MM.1S (cell line): ENCODE results near the gene GTPBP3.

Source experiments
- CTCF ChIP-seq: fragments of 300-600 bp; sonication (generic); IDR thresholded peaks from 2 replicates; pipeline ENCODE4 v1.5.1; 2016; ENCODE audit warnings: antibody characterized with exemption, low read length, mixed read lengths
- EZH2 ChIP-seq: fragments of 300-600 bp; sonication (generic); optimal IDR thresholded peaks from 2 replicates; pipeline ENCODE3; 2017; ENCODE audit warnings: low read depth, mild to moderate bottlenecking, antibody characterized with exemption, low read length, mixed read lengths
- EZH2phosphoT487 ChIP-seq: fragments of 300-600 bp; sonication (generic); IDR thresholded peaks from 2 replicates; pipeline ENCODE4 v1.6.1; 2018; ENCODE audit warnings: antibody characterized with exemption, low read length

DNA sequence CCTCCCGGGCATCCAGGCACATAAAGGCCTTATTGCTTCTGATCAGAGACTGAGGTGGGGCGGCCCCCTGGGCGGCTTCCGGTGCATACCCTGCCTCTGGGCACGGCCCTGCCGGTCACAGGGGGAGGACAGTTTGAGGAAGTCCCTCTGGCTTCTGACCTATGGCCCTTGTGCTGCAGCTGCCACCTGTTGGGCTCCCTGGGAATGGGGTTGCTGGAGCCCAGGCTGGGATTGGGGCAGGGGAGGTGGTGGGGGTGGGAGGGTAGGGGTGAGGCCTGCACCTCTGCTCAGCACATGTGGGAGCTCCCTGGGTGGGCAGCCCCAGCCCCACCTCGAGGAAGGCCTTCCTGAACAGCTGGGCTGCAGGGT lies 13.4 kb upstream of the GTPBP3 start:
- TF ChIP-seq CTCF (no peak), EZH2 (no peak), EZH2phosphoT487 (no peak)
